ENCODE measurements around the gene DUOXA1.

Gene DUOXA1

DNA sequence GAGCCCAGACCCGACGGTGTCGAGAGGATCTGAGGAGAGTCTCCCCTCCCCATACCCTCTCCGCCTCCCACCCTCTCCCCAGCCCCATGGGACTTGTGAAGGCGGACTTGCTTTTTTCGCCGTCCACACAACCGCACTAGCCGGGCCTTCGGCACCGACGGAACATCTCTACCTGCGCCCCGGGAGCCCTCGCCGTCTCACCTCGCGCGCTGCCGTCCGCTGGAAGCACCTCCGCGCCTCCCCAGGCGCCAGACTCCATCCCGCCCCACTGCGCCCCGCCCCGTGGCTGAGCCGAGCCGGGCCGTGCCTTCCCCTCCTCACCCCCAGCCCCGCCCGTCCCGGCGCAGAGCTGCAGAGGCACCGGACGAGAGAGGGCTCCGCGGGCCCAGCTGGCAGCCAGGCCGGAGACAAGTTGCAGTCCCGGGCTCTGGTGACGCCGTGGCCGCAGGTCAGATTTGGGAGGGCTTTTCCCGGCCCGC is at the start of gene DUOXA1, which contains the start of gene DUOX1:
Gene DUOXA1 (minus strand): TSS at position 229 of the 479 bp plus-strand sequence. CDS start 6,865 bp downstream, outside the sequence.
Gene DUOX1 (plus strand): TSS at position 344 of the 479 bp plus-strand sequence. CDS start 1,973 bp downstream, outside the sequence.
- FAIRE-seq = no peak

DNA sequence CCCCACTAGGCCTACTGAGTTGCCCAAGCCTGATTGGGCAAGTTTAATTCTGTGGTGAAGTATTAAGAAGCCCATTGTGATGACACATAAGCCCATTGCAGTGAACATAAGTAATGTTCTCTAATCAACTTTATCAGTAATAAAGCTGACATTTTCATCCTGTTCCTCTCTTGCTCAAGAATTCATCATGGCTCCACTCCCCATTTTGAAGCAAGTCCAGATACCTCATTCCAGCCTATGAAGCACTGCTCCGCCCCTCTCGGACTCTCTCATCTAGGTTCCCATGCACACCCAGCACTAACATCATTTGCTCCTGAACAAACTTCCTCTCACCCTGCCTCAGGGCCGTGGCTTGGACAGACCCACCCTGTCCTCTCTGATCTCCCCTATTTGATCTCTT is 47.6 kb upstream of the DUOXA1 start:
- no peak for FAIRE-seq

GRCh38 chr15:45174577-45174976 is 44.9 kb upstream of the DUOXA1 start:
- FAIRE-seq = no peak

GRCh38 chr15:45174069-45174468 is 44.4 kb upstream of the DUOXA1 start:
- FAIRE-seq = no peak

- FAIRE-seq = no peak
Observed at GRCh38 chr15:45171912-45172311, 42.2 kb upstream of the DUOXA1 start.

DNA sequence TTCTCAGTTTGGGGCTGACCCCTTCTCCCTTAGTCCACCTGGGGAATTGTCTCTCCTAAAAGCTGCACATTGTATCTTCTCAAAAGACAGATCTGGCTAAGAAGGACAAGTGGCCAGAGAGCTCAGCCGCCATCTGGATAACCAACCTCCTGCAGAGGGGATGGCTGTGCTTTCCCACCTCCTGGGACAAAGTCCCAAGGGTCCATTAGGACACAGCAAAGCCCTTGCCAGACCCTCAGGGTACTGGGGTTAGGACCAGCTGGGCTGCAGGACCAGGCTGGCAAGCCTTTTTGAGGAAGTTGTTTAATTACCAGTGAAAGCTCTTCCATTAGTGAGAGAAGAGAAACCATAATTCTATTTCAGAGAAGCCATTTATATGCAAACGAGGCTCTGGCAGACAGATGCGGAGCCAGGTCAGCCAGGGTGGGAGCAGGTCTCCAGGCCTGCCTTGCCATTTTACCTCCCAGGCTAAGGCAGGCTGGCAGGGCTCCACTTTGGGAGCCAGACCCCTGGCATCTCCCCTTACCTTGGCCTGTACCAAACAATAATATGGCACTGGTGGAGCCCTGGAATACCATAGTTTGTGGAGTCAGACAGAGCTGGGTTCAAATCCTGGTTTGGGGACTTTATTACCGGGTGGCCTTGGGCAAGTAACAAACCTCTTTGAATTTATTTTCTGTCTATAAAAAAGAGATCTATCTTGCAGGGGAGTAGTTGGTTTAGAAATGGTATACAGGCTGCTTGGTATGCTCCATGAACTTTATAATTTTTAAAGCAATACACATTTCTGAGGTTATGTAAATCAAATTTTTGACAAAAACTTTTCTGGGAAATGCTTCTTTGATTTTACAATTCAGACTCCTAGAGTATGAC is 40.2 kb upstream of the DUOXA1 start:
- FAIRE-seq = no peak

GRCh38 chr15:45168751-45169551 is 39.3 kb upstream of the DUOXA1 start:
- no peak for FAIRE-seq

DNA sequence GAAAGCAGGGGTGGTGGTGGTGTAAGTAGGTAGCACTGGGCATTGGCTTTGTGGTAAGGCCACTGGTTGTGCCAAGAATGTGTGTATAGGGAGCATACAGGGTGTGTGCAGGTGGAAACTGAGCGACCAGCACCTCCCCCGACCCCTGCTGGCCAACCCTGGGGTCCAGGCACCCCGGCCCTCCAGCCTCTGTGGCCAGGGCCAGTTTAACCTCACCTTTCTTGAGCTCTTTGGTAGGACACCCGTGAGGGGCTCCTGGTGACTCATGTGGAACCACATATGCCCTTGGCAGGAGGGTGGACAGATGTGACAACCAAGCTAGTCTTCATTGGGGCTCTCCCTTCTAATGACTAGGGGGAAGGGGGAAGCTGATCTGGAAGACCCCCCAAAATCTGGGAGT is 38.6 kb upstream of the DUOXA1 start:
- FAIRE-seq = no peak

- FAIRE-seq = no peak
Observed at GRCh38 chr15:45167631-45168205, 38.0 kb upstream of the DUOXA1 start.

- FAIRE-seq = no peak
Observed at GRCh38 chr15:45166834-45167630, 37.4 kb upstream of the DUOXA1 start.

DNA sequence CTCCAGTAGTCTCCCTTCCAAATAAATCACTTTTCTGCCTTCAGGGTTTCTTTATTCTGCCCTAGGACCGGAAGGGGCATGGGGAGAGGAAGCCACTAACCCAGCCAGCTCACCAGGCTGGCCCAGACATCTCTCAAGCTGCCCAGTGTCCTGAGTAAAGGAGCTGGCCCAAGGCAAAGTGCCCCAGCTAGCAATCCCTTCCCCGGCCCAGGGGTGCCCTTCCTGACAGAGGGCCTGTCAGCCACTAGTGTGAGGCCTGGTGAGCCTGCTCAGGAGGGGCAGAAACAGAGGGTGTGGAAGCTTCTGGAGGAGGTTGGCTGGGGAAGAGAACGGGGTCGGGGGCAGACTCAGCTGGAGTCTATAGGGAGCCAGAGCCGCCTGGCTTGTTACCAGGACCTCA is 35.9 kb upstream of the DUOXA1 start:
- FAIRE-seq = no peak

- FAIRE-seq = no peak
Observed at GRCh38 chr15:45164914-45165313, 35.2 kb upstream of the DUOXA1 start.

- no peak for FAIRE-seq
Observed at GRCh38 chr15:45163508-45163856, 33.8 kb upstream of the DUOXA1 start.

DNA sequence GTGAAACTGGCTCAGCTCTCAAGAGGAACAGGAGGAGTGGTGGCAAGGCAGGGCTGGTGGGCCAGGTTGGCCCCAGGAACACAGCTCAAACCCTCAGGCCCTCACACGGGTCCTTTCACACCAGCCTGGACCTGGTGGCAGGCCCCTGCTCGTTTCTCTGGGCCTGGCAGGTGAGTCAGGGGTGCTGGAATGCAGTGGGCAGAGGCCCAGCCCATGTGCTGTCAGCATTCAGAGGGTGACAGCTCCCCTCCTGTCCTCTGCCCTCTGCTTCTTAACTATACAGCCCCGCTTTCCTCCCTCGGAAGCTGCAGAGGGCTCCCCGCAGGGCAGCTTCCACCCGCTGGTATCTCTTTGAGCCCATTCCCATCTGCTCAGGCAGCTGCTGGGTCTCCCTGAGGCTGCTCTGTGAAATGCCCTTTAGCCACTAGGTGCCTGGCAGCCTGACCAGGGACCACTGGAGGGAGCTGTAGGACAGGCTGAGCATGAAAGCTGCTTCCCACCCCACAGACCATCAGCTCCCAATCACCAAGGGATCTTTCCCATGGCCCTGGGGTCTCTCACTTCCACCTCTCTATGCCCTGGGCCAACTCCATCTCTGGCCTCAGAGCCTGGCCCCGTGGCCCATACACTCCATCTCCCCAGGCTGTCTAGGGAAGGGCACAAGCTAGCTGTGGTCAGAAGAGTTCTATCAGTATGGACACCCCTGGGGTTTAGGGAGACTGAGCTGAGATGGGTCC is 33.3 kb upstream of the DUOXA1 start:
- FAIRE-seq = no peak

DNA sequence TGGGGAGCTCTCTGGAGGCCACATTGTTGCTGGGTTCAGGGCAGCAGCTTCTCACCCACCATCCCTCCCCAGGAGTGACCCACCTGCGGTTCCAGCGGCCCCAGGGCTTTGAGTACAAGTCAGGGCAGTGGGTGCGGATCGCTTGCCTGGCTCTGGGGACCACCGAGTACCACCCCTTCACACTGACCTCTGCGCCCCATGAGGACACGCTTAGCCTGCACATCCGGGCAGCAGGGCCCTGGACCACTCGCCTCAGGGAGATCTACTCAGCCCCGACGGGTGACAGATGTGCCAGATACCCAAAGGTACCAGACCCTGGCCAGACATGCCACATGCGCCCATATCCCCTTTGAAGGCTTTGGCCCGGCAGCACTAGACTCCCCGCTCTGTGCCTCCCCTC is 32.0 kb upstream of the DUOXA1 start:
- no peak for FAIRE-seq

DNA sequence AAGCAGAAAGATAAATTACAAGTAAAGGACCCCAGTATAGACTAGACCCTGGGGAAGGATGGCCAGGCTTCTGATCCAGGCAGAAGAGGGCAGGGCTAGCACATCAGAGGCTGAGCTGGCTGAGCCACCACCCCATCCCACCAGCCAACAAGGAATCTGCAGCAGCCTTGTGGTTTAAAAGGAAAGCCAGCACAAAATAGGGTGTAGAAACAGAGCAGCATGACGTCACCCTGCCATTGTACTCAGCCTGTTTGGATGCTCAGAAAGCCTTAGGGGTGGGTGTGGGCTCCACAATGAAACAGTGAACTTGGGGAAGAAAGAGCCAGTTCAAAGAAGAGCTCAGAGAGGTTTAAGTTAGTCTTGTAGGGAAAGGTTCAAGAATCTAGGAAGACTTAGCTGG is 28.3 kb upstream of the DUOXA1 start:
- no peak for FAIRE-seq

DNA sequence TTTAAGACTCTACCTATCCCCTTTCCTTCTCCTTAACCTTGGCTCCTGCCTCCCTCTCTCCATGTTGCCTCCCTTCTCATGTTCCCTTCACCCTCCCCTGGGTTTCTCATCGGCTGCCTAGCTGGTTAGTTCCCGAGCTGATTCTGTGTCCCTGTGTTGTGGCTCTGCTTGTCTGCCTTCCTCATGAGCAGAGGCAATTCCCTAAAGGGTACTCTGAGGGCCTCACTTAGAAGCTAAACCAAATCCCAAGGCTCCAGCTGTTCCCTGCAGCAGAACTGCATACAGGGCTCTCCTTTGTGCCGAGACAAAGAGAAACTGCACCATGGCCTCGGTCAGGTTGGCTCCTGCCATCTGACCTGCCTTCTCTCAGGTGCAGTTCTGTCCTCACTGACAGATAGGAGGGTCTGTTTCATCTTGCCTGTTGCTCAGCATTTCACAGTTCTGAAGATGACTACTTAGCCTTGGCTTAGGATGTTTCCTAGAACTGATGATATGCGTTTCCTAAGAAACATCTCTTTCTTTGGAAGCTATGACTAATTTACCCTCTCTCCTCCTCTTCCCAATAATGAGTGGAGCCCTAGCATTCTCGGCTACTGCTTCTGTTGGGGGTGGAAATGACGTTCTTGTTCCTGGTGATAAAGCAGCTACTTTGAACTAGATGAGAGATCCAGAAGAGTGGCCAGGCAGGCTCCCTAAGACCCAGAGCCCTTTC is 27.2 kb upstream of the DUOXA1 start:
- FAIRE-seq = no peak

GRCh38 chr15:45155739-45156138 is 26.1 kb upstream of the DUOXA1 start:
- no peak for FAIRE-seq

DNA sequence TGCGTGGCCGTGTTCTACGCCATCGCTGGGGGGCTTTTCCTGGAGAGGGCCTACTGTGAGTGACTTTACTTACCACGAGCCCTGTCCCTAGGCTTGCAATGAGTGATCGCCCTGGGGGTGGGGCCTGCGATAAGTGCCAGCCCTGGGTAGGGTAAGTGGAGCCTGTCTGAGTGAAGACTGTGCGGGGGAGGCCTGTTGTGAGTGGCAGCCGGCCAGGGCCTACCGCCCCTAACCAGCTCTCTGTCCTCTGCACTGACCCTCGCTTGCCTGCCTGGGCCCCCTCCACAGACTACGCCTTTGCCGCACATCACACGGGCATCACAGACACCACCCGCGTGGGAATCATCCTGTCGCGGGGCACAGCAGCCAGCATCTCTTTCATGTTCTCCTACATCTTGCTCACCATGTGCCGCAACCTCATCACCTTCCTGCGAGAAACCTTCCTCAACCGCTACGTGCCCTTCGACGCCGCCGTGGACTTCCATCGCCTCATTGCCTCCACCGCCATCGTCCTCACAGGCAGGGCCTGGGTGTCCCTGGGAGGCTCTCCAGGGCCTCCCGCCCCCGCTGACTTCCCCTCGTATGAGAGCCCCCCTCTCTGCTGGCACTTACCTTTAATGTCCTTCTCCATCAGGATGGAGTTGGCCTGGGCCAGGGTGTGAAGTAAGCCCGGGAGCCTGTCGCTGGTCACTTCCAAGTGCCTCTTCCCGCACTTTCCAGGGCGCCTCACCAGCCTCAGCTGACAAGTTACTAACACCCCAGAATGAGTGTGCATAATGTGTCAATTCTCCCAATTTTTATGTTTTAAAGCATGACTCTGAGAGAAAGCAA is 22.5 kb upstream of the DUOXA1 start:
- FAIRE-seq = no peak

GRCh38 chr15:45150997-45151396 is 21.3 kb upstream of the DUOXA1 start:
- FAIRE-seq = no peak

All from colon (tissue), 2 donors.